GM18499 (cell line): ENCODE results near the gene MKLN1.
A peak's percentile ranks its signal among the peaks of the same experiment; 100 is the strongest.
"Not testable (repeated sequence)": the region's sequence is repeated elsewhere in the genome, so short reads cannot be mapped to it uniquely, and the experiment has no call there.

Experiments
- ATAC-seq: cut with Tn5 transposase; IDR thresholded peaks from one replicate; pipeline ENCODE4 v1.9.1; 2021; ENCODE audit warnings: moderate number of reproducible peaks; ENCODE audit not compliant: insufficient read depth, unreplicated experiment

MKLN1 gene

GRCh38 chr7:131494182-131494581, 166.5 kb downstream of the MKLN1 start:
- ATAC-seq: no peak

- ATAC-seq: no peak
Observed at GRCh38 chr7:131495669-131496498, 168.2 kb downstream of the MKLN1 start.

GRCh38 chr7:131497454-131497853, 169.8 kb downstream of the MKLN1 start:
- no peak for ATAC-seq

GRCh38 chr7:131498237-131498885, 170.7 kb downstream of the MKLN1 start:
- no peak for ATAC-seq

GRCh38 chr7:131499801-131500200, 172.1 kb downstream of the MKLN1 start:
- no peak for ATAC-seq

- no peak for ATAC-seq
Observed at GRCh38 chr7:131500357-131500756, 172.7 kb downstream of the MKLN1 start.

- ATAC-seq: peak; percentile 80
Observed at GRCh38 chr7:131501422-131501821, 173.7 kb downstream of the MKLN1 start.

- no peak for ATAC-seq
Observed at GRCh38 chr7:131501930-131502685, 174.4 kb downstream of the MKLN1 start.

- no peak for ATAC-seq
Observed at GRCh38 chr7:131502810-131503508, 175.3 kb downstream of the MKLN1 start.

GRCh38 chr7:131503639-131504038, 176.0 kb downstream of the MKLN1 start:
- ATAC-seq: no peak

GRCh38 chr7:131504157-131504899, 176.7 kb downstream of the MKLN1 start:
- no peak for ATAC-seq

GRCh38 chr7:131505037-131505620, 177.5 kb downstream of the MKLN1 start:
- ATAC-seq: not testable (repeated sequence)

GRCh38 chr7:131505636-131506557, 178.2 kb downstream of the MKLN1 start:
- no peak for ATAC-seq

GRCh38 chr7:131506597-131506996, 178.9 kb downstream of the MKLN1 start:
- ATAC-seq: no peak

- ATAC-seq: no peak
Observed at GRCh38 chr7:131507592-131508331, 180.1 kb downstream of the MKLN1 start.

- ATAC-seq: no peak
Observed at GRCh38 chr7:131508754-131509486, 181.2 kb downstream of the MKLN1 start.

GRCh38 chr7:131509781-131510180, 182.1 kb downstream of the MKLN1 start:
- ATAC-seq: no peak
